LHCN-M2 (cell line): ENCODE measurements around the gene KCNMA1. TPM values are rescaled to one million over a fixed set of nuclear protein-coding genes. Genes with fewer than 3 reads are reported as not detected.
"Not testable (repeated sequence)": the region's sequence is repeated elsewhere in the genome, so short reads cannot be mapped to it uniquely, and the experiment has no call there.

ENCODE experiments used
- DNase-seq: peaks from one replicate; pipeline ENCODE4 v3.0.0-alpha.2; 2012; ENCODE audit warnings: low read depth
- total RNA-seq: library from RNA; depleted of rRNA; stranded (reverse); fragments of >200 nt; gene quantifications from 2 replicates; pipeline ENCODE4 v1.2.3, GENCODE V29; 2014

Gene KCNMA1
- total RNA-seq, 1 experiment from 2014 or later: 28.6 TPM

DNA sequence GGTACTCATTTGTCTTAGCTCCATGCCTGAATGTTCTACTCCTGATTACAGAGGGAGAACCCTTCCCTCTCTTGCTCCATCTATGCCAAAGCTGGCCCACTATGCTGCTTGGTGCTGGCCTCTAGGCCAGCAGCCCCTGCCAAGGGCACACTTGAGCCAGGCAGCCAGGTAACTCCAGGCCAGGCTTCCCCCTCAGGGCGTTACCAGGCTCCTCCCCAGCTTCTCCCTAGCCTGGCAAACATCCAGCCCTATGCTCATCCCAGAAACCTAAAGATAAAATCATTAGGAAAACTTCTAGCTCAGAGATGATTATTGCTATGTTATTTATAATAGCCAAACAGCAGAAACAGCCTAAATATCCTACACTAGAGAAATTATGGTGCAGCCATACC lies 103.7 kb downstream of the KCNMA1 start:
- no peak for DNase-seq

DNA sequence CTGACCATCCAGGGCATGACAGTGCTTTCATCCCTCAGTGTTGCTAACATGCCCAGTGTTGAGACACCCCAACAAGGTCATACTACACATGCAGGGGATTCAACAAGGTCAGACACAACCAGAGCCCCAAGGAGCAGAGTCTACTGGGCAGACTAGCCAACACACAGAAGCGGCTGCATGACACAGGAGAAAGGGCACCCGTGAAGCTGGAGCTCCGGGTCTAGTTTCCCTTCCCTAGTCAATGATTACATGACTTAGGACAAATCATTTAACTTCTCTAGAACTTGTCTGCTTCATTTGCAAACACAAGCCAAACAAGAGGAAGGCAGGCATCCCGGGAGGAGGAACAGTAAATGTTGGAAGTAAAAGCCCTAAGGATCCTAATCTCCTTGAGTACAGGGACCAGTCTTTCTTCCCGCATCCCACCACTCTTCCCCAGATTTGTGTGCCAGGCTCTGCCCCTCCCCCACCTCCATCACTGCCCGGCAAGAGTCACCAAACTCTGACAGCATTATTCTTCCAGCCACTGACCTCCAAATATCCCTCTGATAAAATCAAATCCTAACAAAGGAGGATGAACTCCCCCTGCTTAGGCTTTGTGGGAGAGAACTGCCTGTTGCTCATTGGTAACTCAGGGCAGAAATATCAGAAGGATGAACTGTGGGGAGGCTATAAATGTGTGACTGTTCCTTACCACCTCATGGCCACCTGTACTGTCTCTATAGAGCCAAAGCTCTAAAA lies 104.3 kb downstream of the KCNMA1 start:
- no peak for DNase-seq

DNA sequence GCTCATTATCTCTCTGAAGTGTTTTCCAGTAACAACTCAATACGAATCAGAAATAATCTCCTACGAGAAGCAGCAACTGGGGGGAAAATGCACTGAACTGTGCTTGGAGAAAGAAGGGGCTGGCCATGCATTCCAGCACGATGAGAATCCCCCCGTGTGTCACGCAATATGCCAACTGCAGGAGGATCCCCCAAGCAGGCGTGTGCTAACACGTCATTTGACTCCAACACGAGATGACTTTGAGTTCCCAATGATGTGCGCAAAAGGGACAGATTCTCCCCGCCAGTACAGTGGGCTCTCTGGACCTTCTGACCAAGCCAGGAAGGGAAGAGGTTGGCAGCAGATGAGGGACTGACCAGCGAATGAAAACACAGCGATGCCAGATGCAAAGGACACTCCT lies 105.5 kb downstream of the KCNMA1 start:
- DNase-seq: peak; percentile 96

DNA sequence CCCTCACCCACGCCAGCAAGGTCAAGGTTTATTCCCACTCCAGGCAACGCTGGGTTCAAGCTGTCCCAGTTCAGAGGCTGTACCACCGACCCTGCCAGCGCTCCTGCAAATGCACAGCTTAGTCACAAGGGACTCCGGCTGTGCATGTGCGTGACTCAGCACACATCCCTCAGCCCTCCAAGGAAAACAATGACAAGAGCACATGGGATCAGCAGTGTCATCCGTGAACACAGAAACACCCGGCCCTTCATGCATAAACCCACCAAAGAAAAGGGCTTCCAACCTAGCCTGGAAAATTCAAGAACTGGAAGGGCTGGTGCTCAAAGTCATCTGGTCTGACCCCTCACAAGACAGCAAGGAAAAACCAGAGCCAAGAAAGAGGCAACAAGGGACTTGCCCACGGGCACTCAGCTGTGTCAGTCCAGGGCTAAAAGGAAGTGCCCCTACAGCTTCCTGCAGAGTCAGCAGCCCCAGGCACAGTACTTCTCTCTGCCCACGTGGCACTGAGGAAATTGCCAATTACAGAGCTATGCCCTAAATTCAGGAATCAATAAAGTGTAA lies 106.1 kb downstream of the KCNMA1 start:
- peak; percentile 90 for DNase-seq

DNA sequence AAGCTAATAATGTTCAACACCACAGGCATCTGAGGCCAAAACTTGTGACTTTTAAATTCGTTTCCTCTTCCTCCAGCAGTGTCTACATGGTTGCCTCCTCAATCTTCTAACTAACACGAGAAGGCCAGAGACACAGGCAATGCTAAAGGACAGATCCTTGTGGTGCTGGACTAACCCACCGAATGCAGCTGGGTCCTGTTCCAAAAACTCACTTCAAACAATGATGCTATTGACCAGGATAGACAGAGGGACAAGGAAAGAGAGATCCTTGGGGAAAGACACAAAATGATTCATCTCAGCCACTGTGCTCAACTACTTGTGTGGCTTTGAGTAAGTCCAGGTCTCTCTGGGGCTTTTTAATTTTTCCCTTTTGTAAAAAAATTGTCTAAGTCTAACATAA lies 107.6 kb downstream of the KCNMA1 start:
- no peak for DNase-seq

DNA sequence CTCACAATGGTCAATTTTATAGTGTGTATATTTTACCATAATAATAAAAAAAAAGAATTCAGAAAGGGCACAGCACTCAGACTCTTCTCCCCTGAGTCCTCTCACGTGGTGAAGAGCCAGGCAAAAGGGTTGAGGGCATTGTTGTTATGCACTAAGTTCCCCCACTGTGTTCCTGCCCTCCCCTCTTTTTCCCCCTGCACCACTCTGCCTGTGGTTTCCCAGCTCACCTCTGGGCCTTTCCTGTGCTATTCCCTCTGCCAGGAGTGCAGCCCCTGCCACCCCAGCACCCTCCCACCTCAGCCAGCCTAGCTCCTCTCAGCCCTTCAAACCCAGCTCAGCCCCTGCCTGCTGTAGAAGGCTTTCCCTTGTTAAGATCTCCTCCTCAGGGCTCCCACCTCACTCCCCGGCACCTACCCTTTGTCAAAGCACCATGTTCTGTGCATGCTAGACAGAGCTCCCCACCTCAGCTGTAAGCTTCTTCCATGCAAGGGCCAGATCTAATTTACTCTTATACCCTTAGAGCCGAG lies 108.5 kb downstream of the KCNMA1 start:
- DNase-seq: no peak

DNA sequence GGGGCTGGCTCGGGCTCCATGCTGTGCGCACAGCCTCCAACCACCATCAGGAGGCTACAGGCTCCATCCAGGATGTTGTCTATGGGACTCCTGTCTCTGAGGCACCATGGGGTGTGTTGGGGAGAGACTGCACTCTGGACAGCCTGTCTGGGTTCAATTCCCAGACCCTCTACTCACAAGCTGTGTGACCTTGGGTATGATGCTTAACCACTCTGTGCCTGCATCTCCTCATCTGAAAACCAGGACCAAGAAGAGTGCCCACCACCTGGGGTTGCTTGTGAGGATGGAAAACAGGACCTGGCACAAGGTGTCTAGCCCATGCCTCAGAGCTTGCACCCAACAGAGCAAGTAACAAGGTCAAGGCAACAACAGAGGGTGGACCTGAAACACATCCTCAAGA lies 109.8 kb downstream of the KCNMA1 start:
- no peak for DNase-seq

DNA sequence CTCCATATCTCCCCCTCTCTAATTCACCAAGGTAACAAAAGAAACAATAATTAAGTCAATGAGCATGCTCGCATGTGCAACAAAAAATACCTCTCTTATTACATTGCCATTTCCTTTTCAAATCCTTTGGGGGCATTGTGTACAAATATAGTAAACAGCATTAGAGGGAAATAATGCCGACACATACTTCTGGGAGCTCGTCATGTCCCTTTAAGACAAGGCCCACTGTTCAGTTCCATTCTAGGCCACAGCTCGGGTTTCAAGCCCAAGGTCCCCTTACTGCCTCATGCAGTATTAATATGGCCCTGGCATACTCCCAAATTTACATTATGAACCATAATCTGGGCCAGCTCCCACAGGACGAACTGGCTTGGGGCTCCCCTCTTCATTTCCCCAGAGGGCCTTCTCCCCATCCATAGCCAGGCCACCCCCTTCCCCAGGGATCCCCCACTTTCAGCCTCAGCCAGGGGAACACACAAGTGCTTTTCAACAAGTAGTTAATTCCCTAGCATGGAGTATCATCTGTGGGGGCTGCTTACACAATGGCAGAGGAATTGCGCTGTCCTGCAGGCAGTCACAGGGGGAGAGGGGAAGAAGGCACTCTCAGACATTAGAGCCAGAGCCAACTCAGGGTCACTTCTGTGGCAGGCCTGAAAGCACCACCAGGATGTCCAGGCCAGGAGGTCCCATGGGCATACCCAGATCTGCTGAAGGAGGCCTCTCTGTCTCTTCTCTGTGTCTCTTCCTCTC lies 110.6 kb downstream of the KCNMA1 start:
- no peak for DNase-seq

DNA sequence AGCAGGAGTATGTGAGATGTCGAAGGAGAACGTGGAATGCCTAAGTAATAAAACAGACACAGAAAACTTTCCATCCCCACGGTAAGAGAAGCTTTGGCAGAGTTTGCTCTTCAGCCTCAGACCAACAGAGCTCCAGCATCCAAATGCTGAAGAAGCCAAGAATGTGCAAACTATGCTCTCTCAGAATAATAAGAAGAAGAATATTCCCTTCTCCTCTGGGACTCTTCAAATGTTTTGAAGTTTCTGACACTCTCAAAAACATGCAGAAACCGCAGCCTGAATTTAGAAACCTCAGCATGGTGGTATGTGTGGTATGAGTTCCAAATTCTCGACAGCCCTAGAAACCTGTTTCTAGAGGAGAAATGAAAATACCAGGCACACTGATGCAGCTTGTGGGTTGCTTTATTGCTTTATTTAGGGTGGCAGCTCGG lies 113.3 kb downstream of the KCNMA1 start:
- peak; percentile 82 for DNase-seq

DNA sequence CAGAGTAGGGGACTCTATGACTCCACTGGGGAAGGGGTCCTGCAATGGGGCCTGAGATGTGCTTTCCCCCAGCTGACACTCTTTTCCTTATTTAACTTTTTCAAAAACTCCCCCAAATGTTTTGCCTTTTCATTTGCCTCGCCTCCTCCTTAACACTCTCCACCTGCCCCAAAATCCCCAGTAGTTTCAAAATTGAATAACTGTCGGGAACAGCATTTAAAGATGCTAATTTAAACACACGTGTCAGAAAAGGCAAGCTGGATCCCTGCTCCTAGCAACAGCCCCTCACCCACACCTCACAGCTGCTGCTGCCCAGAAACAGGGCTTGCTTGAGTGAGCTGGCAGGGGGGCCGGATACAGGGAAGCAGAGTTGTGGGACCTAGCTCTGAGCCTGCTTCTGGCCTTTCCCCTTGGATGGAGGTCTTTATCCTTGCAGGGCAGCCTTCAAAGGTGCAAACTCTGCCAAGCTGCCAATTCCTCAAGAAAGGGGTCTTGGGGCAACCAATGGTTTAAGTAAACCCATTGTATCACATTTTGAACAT lies 115.3 kb downstream of the KCNMA1 start:
- no peak for DNase-seq

DNA sequence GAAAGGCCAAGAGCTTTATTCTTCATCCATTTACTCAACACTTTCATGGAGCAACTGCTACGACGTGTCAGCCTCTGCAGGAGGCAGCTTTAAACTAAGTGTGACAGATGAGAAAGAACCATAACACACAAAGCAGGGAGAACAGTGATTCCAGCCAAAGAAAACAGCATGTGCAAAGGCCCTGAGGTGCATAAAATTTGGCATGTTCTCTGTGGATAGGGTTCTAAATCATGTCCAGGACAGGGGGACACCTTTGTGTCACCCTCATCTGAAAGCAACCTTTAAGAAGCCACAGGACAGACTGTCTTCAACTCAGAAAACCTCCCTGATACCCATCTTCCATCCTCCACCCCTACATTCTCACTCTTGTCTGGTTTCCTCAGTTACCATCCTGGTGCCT lies 116.6 kb downstream of the KCNMA1 start:
- no peak for DNase-seq

DNA sequence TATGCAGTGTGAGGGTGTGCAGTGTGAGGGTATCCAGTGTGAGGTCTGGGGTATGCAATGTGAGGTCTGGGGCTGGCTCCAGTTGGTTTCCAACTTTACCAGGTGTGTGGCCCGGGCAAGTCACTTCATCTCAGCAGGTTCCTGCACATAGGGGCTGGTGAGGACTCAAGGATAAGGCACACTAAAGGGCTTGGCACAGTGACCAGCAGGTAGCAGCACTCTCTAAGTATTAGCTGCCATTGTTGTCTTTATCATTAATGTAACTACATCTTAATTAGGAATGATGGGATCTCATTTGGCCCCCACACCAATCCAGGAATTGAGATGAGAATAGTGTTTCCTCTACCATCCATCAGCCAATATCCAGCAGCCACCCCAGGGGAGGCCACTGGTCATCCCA lies 117.3 kb downstream of the KCNMA1 start:
- no peak for DNase-seq

DNA sequence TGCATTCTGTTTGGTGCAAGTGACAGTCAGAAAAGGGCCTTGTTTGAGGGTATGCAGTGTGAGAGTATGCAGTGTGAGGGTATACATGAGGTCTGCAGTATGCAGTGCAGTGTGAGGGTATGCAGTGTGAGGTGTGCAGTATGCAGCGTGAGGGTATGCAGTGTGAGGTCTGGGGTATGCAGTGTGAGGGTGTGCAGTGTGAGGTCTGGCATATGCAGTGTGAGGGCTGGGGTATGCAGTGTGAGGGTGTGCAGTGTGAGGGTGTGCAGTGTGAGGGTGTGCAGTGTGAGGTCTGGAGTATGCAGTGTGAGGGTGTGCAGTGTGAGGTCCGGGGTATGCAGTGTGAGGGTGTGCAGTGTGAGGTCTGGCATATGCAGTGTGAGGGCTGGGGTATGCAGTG lies 117.8 kb downstream of the KCNMA1 start:
- DNase-seq: not testable (repeated sequence)

DNA sequence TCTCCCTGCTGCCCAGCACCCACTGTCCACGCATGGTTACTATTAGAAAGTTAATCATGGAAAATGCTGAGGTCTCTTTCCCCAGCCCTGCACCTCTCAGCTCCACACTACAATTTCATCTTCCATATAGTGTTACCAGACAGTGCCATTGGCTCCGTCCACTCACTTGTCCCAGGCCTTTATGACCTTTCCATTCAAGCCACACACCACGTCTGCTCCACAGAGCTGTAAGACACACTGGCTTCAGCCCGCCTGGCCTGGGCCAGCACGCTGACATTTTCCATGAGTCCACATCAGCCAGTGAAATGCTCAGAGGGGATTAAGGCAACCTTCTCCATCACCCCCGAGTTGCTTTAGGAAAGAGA lies 118.7 kb downstream of the KCNMA1 start:
- no peak for DNase-seq

DNA sequence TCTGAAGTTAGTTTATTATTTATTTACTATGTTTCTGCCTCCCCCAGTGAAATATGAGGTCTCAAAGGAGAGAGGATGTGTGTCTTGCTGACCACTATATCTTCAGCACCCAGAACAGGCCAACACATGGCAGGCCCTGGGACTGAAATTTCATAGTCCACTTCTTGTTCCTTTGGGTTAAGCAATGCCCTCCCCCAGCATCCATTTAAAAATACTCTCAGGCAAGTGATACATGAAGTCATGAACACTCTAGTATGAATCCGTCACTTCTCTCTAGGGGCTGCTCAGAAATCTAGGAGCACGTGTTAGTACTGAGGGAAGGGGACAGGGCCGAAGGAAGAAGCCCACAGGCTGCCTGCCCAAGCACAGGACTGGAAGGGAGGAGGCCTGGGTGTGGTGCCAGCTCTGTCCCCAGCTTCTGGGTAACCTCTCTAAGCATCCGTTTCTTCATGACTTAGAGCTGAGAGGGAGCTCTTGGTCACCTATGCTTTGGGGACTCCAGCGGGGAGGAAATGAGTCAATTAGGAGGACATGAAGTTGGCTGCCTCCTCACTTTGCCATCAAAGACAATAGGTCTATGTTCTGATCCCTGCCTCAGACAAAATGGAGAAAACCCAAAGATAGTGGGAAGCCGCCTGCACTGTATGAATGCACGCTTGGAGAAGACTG lies 119.2 kb downstream of the KCNMA1 start:
- no peak for DNase-seq

DNA sequence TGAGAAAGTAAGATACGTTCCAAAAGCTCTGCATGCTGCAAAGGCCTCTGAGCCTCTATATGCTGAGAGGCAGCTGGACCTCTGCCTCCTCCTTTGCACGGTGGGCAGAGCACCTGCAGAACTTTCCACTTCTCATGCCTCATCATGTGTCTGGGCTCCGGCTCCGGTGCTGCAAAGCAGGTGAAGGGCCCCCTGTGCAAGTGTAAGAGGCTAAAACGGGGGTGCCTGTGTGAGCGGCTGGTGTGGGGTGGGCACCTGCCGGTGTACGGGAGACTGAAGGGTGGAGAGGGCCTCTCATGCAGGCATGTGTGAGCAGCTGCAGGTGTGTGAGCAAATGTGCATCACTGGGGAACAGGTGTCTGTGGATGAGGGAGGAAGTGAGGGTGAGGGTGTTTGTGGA lies 121.0 kb downstream of the KCNMA1 start:
- no peak for DNase-seq

DNA sequence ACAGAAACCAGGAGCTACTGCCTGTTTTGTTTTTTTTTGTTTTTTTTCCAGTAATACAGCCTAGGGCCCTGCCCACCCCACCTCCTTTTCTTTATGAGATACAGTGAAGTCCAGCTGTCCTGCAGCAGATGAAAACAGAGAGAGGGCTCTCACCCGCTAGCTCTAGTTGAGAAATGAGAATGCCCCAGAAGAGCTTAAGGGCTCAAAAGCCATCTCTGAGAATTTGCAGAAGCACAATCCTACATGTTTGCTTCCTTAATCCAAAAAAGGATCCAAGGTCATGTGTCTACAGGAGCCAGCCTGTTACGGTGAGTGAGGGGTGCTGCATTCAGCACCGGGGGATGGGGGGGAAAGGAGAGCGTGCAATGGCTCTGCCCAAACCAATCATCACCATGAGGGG lies 122.7 kb downstream of the KCNMA1 start:
- DNase-seq: peak; percentile 25

DNA sequence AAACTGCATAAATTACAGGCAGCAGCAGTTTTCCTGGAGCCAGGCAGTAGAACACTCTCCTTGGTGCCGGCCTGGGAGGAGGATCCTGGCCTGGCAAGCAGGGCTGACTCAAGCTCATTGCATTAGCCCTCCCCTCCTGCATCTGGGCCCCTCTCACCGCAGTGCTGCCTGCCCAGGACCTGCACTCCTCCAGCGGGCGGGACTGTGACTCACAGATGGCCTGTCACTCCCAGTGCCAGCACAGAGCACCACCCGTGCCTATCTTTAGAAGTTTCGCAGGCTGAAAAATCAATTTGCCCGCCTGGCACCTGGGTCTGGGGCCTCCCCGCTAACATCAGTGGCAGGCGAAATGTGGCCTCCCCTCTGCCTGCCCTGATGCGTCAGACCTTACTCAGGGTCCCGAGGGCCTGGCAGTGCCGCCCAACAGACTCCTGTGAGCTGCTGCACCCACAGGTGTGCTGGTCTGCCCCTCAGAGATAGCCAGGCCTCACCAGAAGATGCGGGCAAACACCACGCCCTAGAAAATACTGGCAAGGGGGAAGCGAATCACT lies 123.8 kb downstream of the KCNMA1 start:
- DNase-seq: peak; percentile 93

DNA sequence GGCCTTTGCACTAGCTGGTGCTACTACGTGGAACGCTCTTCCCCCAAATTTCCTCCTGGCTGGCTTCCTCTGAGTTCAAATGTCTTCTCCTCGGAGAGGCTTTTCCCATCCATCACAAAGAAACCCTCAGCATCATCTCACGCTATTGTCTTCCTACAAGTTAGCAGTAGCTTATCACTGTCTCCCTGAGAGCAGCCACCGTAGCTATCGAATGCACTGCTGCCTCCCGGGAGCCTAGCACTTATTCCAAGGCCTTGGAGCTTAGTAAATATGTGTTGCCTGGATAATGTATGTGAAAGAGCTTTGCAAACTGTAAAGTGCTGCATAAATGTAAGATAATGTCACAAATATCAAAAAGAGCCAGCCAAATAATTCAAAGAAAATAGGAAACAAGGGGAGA lies 124.4 kb downstream of the KCNMA1 start:
- DNase-seq: no peak

DNA sequence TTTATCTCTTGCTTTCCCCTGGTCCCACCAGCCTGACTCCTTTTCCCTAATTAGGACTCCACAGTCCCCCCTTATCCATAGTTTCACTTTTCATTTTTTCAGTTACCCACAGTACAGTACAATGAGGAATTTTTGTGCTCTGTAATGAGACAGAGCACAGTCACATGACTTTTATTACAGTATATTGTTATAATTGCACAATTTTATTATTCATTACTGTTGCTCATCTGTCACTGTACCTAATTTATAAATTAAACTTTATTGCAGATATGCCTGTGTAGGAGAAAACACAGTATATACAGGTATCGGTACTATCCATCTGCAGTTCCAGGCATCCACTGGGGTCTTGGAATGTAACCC lies 125.4 kb downstream of the KCNMA1 start:
- no peak for DNase-seq

DNA sequence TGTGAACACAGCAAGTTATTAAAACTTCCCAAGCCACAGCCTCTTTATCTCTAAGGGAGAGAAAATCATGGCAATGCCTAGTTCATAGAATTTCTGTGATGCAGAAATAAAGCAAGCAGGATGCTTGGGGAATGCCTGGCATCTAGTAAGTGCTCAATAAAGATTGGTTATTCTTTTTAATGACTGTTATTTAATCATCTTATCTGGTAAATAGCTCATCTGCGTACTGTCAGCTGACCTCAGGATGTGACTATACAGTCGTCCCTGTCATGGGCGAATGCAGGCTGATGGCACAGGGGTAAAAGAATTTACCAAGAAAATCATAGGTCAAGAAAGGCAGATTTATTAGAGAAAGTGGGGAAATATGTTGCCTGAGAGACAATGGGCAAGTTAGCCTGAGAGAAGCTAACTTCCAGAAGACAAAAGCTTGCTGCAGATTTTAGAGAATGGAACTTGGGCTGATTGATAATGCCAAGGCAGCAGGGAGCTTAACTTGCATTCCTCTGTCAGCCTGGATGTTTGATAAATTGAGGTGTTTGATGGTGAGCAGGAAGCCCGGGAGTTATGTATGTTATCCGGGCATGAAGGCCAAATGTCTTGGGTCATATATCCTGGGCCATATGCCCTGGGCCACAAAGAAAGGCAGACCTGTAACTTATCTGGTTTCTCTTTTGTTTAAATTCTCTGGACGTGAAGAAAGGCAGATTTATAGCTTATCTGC lies 126.0 kb downstream of the KCNMA1 start:
- DNase-seq: no peak
